ENCODE data around the gene CLOCK.

DNA sequence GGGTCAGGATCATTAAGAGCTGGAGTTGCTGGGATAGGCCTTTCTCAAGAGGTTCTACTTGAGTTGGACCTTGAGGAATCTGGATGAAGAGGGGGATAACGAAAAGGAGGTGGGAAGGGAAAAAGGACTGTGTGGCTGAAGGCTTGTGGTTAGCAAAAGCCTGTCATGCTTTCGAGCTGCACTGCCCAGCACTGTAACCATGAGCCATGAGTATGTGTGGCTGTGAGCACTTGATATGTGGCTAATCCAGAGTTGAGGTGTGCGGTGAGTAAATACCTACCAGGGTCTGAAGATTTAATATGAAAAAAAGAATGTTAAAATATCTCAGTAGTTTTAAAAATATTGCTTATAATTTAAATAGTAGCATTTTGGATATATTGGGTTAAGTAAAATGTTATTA is 139.6 kb downstream of the CLOCK start:
- TF ChIP-seq, protein P1, sequence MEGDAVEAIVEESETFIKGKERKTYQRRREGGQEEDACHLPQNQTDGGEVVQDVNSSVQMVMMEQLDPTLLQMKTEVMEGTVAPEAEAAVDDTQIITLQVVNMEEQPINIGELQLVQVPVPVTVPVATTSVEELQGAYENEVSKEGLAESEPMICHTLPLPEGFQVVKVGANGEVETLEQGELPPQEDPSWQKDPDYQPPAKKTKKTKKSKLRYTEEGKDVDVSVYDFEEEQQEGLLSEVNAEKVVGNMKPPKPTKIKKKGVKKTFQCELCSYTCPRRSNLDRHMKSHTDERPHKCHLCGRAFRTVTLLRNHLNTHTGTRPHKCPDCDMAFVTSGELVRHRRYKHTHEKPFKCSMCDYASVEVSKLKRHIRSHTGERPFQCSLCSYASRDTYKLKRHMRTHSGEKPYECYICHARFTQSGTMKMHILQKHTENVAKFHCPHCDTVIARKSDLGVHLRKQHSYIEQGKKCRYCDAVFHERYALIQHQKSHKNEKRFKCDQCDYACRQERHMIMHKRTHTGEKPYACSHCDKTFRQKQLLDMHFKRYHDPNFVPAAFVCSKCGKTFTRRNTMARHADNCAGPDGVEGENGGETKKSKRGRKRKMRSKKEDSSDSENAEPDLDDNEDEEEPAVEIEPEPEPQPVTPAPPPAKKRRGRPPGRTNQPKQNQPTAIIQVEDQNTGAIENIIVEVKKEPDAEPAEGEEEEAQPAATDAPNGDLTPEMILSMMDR (conservative IDR thresholded peaks at IDR 0.05 in 1 of 2, IDR thresholded peaks at IDR 0.05 in 1 of 2; ENCODE audit: extremely low read depth in 1 of 2, insufficient read depth in 1 of 2, low read depth in 1 of 2, low read length in 2 of 2): no peak
- no peak for TF ChIP-seq EZH2 (IDR thresholded peaks at IDR 0.05; ENCODE audit: borderline replicate concordance, low read length)

Data from mammary epithelial cell (primary cell).